Measurements from ENCODE around the gene COQ8B. TPM values are rescaled to one million over a fixed set of nuclear protein-coding genes. Genes with fewer than 3 reads are reported as not detected.
"Not testable (repeated sequence)": the region's sequence is repeated elsewhere in the genome, so short reads cannot be mapped to it uniquely, and the experiment has no call there.

The COQ8B gene
- total RNA-seq, 1 donor from 2014 or later = 49.9 TPM

DNA sequence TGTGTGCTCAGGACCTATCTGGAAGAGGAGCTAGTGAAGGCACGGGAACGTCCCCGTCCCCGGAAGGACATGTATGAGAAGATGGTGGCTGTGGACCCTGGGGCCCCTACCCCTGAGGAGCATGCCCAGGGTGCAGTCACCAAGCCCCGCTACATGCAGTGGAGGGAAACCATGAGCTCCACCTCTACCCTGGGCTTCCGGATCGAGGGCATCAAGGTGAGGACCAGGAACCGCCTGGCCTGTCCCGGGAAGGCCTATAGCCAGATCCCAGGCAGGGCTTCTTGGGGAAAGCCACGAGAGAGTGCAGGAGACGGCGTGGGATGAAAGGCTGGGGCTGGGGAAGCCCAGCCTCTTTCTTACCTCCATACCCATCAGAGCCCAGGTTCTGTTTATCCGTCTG lies 16.5 kb upstream of the COQ8B start:
- DNase-seq = no peak
- TF ChIP-seq, protein P1, sequence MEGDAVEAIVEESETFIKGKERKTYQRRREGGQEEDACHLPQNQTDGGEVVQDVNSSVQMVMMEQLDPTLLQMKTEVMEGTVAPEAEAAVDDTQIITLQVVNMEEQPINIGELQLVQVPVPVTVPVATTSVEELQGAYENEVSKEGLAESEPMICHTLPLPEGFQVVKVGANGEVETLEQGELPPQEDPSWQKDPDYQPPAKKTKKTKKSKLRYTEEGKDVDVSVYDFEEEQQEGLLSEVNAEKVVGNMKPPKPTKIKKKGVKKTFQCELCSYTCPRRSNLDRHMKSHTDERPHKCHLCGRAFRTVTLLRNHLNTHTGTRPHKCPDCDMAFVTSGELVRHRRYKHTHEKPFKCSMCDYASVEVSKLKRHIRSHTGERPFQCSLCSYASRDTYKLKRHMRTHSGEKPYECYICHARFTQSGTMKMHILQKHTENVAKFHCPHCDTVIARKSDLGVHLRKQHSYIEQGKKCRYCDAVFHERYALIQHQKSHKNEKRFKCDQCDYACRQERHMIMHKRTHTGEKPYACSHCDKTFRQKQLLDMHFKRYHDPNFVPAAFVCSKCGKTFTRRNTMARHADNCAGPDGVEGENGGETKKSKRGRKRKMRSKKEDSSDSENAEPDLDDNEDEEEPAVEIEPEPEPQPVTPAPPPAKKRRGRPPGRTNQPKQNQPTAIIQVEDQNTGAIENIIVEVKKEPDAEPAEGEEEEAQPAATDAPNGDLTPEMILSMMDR (IDR thresholded peaks at IDR 0.05; ENCODE audit: partially characterized antibody, unreplicated experiment) = no peak
- H3K4me3 Mint-ChIP-seq (ENCODE audit: unreplicated experiment) = no peak overlapping the region
- no peaks in the 10 kb centered on the region for H3K4me1 Mint-ChIP-seq (ENCODE audit: low read depth, unreplicated experiment)
- H3K27me3 Mint-ChIP-seq (ENCODE audit: unreplicated experiment) = peaks cover 2% of the 10 kb centered on the region
- no peak overlapping the region for H3K27ac Mint-ChIP-seq (ENCODE audit: unreplicated experiment)
- H3K36me3 Mint-ChIP-seq (ENCODE audit: unreplicated experiment) = peaks cover 4% of the 10 kb centered on the region
- H3K9me3 Mint-ChIP-seq (ENCODE audit: unreplicated experiment) = peaks cover 1% of the 10 kb centered on the region

DNA sequence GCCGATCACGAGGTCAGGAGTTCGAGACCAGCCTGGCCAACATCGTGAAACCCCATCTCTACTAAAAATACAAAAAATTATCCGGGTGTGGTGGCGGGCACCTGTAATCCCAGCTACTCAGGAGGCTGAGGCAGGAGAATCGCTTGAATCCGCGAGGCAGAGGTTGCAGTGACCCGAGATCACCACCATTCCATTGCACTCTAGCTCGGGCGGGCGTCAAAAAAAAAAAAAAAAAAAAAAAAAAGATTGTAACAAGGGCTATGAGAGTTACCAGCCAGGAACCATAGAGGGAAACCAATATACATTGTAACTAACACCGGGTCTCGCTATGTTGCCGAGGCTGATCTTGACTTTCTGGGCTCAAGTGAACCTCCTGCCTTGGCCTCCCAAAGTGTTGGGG lies 15.6 kb upstream of the COQ8B start:
- not testable (repeated sequence) for H3K9me3 Mint-ChIP-seq (ENCODE audit: unreplicated experiment); H3K27me3 Mint-ChIP-seq (ENCODE audit: unreplicated experiment); H3K4me3 Mint-ChIP-seq (ENCODE audit: unreplicated experiment); DNase-seq; H3K36me3 Mint-ChIP-seq (ENCODE audit: unreplicated experiment); H3K27ac Mint-ChIP-seq (ENCODE audit: unreplicated experiment); H3K4me1 Mint-ChIP-seq (ENCODE audit: low read depth, unreplicated experiment)

GRCh38 chr19:40730065-40730464 lies 13.4 kb upstream of the COQ8B start:
- not testable (repeated sequence) for H3K4me1 Mint-ChIP-seq (ENCODE audit: low read depth, unreplicated experiment); H3K27me3 Mint-ChIP-seq (ENCODE audit: unreplicated experiment); H3K4me3 Mint-ChIP-seq (ENCODE audit: unreplicated experiment); H3K27ac Mint-ChIP-seq (ENCODE audit: unreplicated experiment); H3K36me3 Mint-ChIP-seq (ENCODE audit: unreplicated experiment); H3K9me3 Mint-ChIP-seq (ENCODE audit: unreplicated experiment); DNase-seq

- H3K36me3 Mint-ChIP-seq (ENCODE audit: unreplicated experiment) = peaks cover 3% of the 10 kb centered on the region
- H3K4me1 Mint-ChIP-seq (ENCODE audit: low read depth, unreplicated experiment) = peaks cover 2% of the 10 kb centered on the region
- TF ChIP-seq, protein P1 (IDR thresholded peaks at IDR 0.05; ENCODE audit: partially characterized antibody, unreplicated experiment) = no peak
- peaks cover 6% of the 10 kb centered on the region for H3K9me3 Mint-ChIP-seq (ENCODE audit: unreplicated experiment)
- H3K4me3 Mint-ChIP-seq (ENCODE audit: unreplicated experiment) = no peak overlapping the region
- H3K27ac Mint-ChIP-seq (ENCODE audit: unreplicated experiment) = no peak overlapping the region
- no peaks in the 10 kb centered on the region for H3K27me3 Mint-ChIP-seq (ENCODE audit: unreplicated experiment)
- no peak for DNase-seq
These were observed 9.6 kb upstream of the COQ8B start for GRCh38 chr19:40726279-40726678.

GRCh38 chr19:40724855-40725254 lies 8.2 kb upstream of the COQ8B start:
- TF ChIP-seq, protein P1 (IDR thresholded peaks at IDR 0.05; ENCODE audit: partially characterized antibody, unreplicated experiment) = no peak
- H3K9me3 Mint-ChIP-seq (ENCODE audit: unreplicated experiment) = peaks cover 11% of the 10 kb centered on the region
- DNase-seq = no peak
- no peaks in the 10 kb centered on the region for H3K27me3 Mint-ChIP-seq (ENCODE audit: unreplicated experiment)
- no peaks in the 10 kb centered on the region for H3K36me3 Mint-ChIP-seq (ENCODE audit: unreplicated experiment)
- no peak overlapping the region for H3K4me3 Mint-ChIP-seq (ENCODE audit: unreplicated experiment)
- H3K27ac Mint-ChIP-seq (ENCODE audit: unreplicated experiment) = no peak overlapping the region
- peaks cover 6% of the 10 kb centered on the region for H3K4me1 Mint-ChIP-seq (ENCODE audit: low read depth, unreplicated experiment)

DNA sequence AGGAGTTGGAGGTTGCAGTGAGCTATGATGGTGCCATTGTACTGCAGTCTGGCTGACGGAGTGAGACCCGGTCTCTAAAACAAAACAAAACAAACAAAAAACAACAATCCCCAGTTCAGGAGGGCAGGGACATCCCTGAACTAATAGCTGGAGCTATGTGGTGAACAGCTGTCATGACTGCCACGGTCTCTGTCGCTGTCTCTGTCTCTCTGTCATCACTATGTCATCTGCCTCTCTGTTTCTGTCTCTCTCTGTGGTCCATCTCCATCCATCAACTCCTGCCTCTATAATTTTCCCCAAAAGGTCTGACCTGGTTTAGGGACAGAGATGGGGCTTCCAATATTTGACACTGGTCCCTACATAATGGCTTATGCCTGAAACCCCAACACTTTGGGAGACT lies 7.6 kb upstream of the COQ8B start:
- Mint-ChIP-seq H3K4me1 (ENCODE audit: low read depth, unreplicated experiment) (peaks cover 6% of the 10 kb centered on the region), H3K36me3 (ENCODE audit: unreplicated experiment) (no peaks in the 10 kb centered on the region), H3K27me3 (ENCODE audit: unreplicated experiment) (no peaks in the 10 kb centered on the region), H3K9me3 (ENCODE audit: unreplicated experiment) (peaks cover 11% of the 10 kb centered on the region), H3K4me3 (ENCODE audit: unreplicated experiment) (no peak overlapping the region), H3K27ac (ENCODE audit: unreplicated experiment) (no peak overlapping the region)
- TF ChIP-seq, protein P1 (IDR thresholded peaks at IDR 0.05; ENCODE audit: partially characterized antibody, unreplicated experiment) = no peak
- DNase-seq = no peak
